ENCODE results near the gene SEPTIN5.

- no peak for TF ChIP-seq CTCF (conservative IDR thresholded peaks at IDR 0.05; ENCODE audit: low read depth, low read length)
- TF ChIP-seq EZH2 (IDR thresholded peaks at IDR 0.05; ENCODE audit: borderline replicate concordance, low read depth, low read length, poor library complexity, severe bottlenecking), result no peak
These were observed 6.7 kb downstream of the SEPTIN5 start for GRCh38 chr22:19720999-19721329.

All from A673 (cell line).